HG02938 (cell line): ENCODE data around the gene CRAT.
"Not testable (repeated sequence)": the region's sequence is repeated elsewhere in the genome, so short reads cannot be mapped to it uniquely, and the experiment has no call there.

Source experiments
- ATAC-seq: cut with Tn5 transposase; IDR thresholded peaks from one replicate; pipeline ENCODE4 v1.9.1; 2021; ENCODE audit warnings: mild to moderate bottlenecking, moderate library complexity; ENCODE audit not compliant: unreplicated experiment

CRAT gene

DNA sequence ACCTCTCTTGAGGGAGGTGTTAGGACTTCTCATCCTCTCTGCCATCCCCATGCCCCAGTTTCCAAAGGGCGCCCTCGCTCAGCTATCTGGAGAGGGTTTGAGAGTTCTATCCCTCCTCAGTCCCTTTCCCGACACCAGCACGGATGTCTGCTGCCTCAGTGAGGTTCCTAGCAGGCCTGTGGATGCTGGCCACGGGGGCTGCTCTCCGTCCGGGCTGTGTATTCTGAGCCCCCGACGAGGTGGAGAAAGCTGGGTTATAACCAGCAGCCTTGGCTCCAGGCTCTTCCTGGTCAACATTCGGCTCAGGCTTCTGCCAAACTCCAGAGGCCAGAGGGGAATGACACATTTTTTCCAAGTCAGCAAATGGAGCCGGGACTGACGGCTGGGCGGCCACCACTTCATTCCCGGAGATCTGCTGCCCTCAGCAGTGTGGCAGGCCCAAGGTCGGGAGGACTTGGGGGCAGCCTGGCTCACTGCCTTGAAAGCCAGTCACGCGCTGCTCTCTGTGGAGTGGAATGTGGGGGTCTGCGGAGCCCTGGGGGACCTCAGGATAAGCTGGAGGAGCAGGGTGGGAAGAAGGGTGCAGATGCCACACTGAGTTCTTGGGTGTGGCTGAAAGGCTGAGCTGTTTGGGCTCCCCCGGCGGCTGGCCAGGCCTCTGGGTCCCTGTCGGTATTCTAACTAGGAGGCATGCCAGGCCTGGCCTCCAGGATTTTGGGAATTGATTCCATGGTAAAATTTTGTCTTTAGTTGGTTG is 28.1 kb upstream of the CRAT start:
- ATAC-seq: no peak

DNA sequence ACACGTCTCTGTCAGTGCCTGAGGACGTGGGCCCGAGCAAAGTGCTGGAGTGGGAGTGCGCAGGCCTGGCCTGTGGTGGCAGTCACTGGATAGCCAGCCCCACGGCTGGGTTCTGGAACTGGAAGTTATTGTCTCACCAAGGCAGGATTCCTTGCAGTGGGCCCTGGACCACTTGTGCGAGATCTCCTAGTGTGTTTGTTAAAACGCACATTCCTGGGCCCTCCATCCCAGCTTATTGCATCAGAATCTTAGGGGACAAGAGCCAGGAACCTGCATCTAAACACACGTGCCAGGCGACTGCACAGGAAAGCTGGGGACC is 27.5 kb upstream of the CRAT start:
- no peak for ATAC-seq

DNA sequence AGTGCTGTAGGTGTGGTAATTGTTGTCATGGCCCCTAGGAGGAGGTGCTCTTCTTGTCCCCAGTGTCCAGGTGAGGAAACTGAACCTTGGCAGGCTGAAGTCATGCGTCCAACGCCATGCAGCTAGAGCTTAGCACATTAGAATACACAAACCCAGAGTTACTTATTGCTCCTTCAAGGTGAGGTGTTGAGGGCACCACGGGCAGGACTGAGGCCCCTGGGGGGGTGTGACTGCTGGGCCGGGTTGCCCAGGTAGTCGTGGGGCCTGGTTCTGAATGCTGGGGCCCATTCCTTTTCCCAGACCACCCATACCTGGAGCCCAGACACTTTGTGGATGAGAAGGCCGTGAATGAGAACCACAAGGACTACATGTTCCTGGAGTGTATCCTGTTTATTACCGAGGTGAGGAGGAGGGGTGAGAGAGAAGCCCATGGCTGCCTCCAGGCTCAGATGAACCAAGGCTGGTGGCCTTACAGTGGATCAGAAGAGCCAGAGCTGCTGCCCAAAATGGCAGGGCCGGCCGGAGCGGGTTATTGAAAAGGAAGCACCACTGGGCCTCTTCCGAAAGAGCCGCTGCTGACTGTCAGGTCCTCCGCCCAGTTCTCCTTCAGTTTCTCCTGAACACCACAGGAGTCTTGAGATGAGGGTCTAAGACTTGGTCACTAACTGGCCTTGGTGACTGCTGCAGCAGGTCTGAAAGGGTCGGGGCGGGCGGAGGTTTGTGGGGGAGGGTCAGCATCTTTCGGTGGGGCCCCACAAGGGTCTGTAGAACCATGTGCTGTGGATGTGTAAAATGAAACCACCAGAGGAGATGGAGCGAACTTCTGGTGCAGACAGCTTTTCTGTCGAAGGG is 26.9 kb upstream of the CRAT start:
- no peak for ATAC-seq

DNA sequence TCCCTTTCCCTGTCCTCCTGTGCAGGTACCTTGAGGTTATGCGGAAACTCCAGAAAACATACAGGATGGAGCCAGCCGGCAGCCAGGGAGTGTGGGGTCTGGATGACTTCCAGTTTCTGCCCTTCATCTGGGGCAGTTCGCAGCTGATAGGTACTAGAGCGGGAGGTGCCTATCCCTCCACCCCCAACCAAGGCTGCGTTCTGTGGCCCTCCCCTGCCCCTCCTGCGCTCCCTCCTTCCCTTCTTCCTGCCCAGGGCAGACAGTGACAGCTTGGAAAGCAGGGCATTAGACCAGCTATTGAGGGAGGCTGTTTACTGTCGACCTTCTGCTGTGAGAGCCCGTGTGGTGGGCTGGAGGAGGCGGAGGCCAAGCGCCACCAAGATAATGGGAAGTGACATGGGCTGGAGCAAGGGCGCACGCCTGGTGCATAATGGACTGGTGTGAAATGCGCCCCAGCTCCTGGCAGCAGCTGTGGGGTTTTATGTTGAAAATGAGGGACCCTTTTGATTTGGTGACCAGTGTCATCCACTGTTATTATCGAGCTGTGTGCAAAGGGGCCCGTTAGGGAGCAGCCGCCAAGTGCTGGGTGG is 25.9 kb upstream of the CRAT start:
- no peak for ATAC-seq

DNA sequence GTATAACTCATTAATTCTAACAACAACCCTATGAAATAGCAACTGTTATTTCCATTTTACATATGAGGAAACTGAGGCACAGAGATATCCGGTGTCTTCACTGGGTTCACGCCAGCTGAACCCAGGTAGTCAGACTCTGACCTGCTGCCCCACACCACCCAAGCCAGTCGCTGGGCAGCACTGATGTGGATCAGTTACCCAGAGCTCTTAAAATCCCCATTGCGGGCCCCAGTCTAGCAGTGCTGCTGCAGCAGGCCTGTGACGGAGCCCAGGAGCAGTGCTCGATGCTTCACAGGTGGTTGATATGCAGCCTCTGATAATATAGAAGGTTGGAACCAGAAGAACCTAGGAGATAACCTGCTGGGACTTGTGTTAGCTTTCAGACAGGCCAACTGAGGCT is 24.9 kb upstream of the CRAT start:
- no peak for ATAC-seq

DNA sequence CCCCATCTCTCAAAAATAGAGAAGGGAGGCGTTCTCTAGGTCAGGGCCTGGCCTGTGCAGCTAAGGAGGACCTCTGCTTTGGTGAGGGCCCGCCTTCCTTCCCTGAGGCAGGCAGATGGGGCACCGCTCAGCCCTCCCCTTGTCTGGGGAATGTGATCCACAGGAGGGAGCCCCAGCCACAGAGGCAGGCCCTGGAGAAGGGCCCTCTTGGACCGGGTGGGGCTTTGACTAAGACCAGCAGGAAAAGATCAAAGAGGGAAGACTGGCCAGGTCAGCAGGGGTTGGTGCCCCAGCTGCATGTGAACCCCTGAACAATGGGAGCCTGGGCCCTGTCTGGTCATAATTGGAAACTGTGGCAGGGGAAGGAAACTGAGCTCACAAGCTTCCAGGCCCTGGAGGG is 22.5 kb upstream of the CRAT start:
- no peak for ATAC-seq

DNA sequence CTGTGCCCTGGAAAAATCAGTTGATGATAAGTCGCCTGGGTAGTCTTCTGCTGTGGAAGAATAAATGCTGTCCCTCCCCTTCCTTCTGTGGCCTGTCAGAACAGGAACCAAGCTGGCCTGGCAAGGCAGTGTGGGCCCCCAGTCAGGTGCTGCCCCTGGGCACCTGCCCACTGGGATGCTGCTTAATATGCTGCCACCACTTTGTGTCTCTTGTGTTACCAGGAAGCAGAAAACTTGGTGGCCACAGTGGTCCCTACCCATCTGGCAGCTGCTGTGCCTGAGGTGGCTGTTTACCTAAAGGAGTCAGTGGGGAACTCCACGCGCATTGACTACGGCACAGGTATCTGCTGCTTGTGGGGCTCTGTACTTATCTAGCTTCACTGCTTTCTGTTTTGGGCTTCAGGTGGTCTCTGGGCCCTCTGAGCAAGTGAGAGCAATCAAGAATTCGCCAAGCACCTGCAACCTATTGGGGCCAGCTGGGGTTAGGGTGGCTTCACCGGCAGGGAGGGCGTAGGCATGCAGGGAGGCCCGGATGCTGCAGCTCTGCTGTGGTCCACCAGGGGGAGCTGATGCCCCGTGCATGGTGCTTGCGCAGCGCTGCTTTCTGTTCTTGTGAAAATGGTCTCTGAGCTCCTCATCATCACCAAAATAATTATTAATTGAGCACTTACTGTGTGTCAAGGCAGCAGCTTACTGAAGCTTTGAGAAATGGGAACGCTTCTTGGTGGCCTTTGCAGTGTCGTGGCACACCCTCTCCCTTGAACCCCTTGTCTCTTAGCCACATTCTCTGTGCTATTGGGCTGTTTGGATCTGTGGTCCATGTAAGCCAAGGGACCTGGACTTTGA is 20.9 kb upstream of the CRAT start:
- ATAC-seq: no peak

DNA sequence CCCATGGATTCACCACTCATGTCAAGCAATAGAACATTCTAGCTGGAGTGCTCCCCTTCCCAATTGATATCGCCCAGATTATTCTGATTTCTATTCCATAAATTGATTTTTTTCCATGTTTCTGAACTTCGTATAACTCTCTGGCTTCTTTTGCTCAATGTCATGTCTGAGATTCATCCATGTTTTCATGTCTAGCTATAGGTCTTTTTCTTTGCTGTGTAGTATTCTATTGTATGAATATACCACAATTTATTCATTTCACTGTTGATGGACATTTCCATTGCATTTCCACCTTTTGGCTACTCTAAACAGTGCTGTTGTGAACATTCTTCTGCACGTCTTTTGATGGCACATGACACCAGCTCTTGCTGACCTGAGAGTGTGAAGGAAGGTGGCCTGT is 20.2 kb upstream of the CRAT start:
- no peak for ATAC-seq

DNA sequence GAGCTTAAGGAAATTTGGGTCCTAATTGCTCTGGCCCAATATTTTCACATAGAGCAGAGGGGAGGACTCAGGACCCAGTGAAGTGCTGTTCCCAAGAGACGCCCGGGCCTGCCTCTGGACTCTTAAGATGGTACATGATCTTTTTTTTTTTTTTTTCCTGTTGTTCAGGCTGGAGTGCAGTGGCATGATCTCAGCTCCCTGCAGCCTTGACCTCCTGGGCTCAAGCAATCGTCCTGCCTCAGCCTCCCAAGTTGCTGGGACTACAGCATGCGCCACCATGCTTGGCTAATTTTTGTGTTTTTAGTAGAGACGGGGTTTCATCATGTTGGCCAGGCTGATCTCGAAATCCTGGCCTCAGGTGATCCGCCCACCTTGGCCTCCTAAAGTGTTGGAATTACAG is 19.7 kb upstream of the CRAT start:
- not testable (repeated sequence) for ATAC-seq

DNA sequence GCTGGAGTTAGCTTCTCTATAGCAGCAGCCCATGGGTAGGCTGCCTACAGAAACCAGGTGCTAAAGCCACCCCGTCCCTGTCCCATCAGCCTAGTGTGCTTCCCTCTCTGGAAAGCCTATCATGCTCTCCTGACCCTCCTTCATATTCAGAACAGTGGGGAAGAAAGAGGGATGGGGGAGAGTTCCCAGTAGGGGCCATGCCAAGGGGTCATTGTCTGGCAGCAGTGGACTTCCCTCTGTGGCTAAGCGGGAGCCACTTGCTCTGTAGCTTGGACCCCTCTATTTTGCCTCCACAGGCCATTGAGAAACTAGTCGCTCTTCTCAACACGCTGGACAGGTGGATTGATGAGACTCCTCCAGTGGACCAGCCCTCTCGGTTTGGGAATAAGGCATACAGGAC is 18.1 kb upstream of the CRAT start:
- no peak for ATAC-seq

DNA sequence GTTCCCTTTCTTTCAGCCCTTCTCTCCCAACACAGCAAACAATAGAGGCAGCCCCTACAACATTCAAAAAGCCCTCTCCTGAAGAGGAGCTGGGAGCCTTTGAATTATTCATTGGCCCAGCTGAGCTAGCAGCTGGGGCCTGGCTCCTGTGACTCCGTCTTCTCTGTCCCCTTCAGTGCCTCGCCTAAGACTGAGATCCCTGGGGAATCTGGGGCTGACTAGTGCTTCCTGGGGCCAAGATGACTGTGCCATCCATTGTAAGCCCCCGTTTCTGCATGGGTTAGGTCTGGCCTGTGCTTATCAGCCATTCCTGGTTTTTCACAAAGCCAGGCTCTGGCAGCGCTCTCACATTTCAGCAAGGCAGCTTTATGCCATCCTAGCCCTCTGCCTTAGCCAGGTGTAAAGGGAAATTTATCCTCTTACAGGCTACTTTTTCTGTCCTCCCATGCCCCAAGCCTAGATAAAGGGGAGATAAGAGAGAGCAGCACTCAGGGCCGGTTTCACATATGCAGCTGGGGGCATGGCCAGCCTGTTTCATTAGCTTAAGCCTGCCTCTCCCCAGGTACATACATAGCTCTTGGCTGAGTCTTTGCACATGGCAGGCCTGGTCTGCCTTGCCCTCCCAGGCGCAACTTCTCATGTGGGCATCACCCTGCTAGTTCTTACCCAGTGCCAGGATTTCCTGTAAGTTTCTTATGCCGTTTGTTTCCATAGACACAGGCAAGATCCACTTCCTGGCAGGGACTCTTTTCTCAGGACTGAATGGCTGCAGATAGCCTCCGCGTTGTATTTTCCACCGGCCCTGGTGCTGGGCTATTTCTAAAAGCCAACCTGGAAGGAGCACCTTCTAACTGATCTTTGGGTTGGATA is 16.4 kb upstream of the CRAT start:
- no peak for ATAC-seq

DNA sequence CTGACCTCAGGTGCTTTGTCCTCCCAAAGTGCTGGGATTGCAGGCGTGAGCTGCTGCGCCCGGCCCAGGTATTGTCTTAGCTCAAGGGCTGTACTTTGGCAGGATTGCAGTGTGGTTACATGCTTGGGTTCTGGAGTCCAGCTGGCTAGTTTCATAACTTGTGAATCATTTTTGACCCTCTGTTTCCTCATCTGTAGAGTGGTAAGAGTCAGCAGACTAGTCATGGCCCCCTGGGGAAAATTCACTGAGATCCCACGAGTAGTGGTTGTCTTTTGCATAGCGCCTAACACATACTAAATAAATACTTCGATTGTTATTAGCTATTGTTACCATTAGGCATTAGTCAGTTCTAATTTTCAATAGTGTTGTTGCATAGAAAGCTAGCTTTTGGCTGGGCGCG is 14.9 kb upstream of the CRAT start:
- ATAC-seq: no peak

DNA sequence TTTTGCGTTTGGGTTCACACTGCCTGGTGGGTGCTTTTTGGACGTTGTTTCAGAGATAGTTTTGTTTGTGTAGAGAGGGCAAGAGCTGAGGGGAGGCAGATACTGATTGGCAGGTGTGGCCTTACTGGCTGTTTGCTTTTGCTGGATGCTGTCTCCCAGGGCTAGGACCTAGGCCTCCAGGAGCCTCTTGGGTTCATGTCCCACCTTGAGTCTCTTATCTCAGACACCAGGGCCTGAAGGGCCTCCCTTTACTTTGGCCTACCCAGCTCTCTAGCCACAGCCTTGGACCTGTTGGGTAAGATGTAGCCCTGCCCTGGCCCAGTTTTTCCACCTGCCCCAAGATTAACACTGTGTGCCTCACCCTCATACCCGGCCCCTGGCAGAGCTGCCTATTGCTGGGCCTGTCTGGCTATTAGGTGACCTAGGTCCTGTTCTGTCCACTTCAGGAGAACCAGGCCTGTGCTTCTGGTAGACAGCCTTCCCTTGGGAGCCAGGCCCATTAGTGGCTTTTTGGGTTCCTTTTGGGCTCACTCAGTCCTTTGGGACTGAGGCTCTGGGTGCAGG is 14.0 kb upstream of the CRAT start:
- ATAC-seq: no peak

DNA sequence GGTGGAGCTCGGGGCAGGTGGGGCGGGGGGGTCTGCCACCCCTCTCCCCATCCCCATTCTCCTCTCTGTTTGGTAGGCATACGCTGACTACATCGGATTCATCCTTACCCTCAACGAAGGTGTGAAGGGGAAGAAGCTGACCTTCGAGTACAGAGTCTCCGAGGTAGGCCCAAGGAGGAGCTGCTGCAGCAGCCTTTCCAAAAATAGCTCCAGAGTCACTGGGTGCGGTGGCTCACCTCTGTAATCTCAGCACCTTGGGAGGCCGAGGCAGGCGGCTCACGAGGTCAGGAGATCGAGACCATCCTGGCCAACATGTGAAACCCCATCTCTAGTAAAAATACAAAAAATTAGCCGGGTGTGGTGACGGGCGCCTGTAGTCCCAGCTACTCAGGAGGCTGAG is 12.4 kb upstream of the CRAT start:
- ATAC-seq: not testable (repeated sequence)

DNA sequence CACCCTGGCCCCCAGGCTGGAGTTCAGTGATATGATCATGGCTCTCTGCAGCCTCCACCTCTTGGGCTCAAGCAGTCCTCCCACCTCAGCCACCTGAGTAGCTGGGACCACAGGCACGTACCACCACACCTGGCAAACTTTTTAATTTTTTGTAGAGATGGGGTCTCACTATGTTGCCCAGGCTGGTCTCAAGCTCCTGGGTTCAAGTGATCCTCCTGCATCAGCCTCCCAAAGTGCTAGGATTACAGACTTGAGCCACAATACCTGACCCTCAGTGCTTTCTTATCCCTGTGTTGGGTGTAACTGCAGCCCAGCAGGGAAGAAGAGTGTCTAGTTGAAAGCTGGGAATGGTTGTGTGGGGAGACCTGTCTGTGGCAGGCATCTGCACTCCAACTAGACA is 11.5 kb upstream of the CRAT start:
- ATAC-seq: no peak

DNA sequence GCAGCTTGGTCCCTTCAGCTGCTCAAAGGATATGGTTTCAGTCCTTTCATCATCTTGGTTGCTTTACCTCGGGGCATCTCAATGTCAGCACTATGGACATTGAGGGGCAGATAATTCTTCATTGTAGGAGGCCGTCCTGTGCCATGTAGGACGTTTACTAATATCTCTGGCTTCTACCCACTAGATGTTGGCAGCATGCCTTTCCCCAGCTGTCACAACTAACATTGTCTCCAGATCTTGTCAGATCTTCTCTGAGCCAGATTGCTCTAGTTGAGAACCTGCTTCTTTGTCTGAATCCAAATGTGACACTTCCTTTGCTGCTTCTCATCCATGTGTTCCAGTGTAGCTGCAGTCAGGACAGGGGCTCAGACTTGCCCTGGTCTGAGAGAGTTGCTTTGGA is 10.9 kb upstream of the CRAT start:
- ATAC-seq: no peak

DNA sequence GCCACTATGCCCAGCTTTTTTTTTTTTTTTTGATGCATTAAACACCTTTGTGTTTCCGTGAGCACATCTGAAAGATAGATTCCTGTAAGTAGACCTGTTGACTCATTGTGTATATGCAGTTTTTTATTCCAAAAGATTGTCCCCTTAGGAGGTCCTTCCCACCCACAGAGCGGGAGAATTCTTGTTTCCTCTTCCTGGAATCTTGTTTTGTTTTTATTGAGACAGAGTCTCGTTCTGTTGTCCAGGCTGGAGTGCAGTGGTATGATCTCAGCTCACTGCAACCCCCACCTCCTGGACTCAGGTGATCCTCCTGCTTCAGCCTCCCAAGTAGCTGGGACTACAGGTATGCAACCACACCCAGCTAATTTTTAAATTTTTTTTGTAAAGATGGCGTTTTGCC is 8.2 kb upstream of the CRAT start:
- no peak for ATAC-seq

DNA sequence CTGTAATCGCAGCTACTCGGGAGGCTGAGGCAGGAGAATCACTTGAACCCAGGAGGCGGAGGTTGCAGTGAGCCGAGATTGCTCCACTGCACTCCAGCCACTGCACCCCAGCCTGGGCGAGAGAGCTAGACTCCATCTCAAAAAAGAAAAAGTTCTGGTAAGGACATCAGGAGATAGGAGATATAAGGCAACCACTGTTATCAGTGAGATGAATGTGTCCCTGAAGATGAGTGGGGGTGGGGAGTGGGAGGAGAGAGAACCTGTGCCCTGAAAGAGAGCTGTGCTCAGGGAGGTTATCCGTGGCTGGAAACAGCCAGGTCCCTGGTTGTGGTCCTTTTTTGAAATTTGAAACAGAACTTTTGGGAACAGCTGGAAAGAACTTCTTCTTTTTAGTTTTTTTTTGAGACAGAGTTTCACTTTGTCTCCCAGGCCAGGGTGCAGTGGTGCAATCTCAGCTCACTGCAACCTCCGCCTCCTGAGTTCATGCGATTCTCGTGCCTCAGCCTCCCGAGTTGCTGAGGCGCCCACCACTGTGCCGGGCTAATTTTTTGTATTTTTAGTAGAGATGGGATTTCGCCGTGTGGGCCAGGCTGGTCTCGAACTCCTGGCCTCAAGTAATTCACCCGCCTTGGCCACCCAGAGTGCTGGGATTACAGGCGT is 3.2 kb upstream of the CRAT start:
- ATAC-seq: no peak

DNA sequence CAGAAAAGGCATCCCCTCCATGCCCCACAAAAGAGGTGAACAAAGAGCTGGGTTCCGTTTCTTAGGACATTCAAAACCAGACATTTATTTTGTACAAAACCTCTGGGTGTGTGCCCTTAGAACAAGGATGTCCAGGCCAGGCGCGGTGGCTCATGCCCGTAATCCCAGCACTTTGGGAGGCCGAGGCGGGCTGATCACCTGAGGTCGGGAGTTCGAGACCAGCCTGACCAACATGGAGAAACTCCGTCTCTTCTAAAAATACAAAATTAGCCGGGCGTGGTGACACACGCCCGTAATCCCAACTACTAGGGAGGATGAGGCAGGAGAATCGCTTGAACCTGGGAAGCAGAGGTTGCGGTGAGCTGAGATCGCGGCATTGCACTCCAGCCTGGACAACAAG is 1.9 kb upstream of the CRAT start:
- ATAC-seq: not testable (repeated sequence)
